ENCODE results near the gene POU6F1.
"Not testable (repeated sequence)": the region's sequence is repeated elsewhere in the genome, so short reads cannot be mapped to it uniquely, and the experiment has no call there.

DNA sequence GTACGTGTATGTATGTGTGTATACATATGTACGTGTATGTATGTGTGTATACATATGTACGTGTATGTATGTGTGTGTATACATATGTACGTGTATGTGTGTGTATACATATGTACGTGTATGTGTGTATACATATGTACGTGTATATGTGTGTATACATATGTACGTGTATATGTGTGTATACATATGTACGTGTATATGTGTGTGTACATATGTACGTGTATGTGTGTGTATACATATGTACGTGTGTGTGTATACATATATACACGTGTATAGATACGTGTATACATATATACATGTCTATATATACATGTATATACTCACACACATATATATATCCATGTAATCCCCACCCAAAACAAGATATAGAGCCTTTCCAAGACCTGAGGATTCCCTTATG, 2.0 kb upstream of the POU6F1 start:
- TF ChIP-seq CTCF, POLR2A (IDR thresholded peaks at IDR 0.05): not testable (repeated sequence)
